GM12878 (cell line): ENCODE data around the gene PCED1B.

Experiments
- CREM ChIP-seq: IDR thresholded peaks from 2 replicates; pipeline ENCODE4 v1.6.1; 2014; ENCODE audit warnings: antibody characterized with exemption, low read depth
- JUND ChIP-seq: IDR thresholded peaks from 2 replicates; pipeline ENCODE4 v1.6.1; 2012; ENCODE audit warnings: low read depth, mild to moderate bottlenecking, low read length, improper control_type of control experiment, moderate library complexity
- TF ChIP-seq, protein P1 (sequence below), 3 experiments: IDR thresholded peaks in 2 of 3; conservative IDR thresholded peaks in 1 of 3; 2 replicates each; pipeline ENCODE4 v1.5.1; 2011; ENCODE audit warnings: low read depth in 3 of 3, low read length in 3 of 3, mild to moderate bottlenecking in 3 of 3, control low read depth in 2 of 3, moderate library complexity in 2 of 3, inconsistent platforms in 1 of 3, mixed read lengths in 1 of 3; ENCODE audit not compliant: control insufficient read depth in 2 of 3, insufficient read depth in 1 of 3; ENCODE audit errors: extremely low read depth in 1 of 3

DNA sequence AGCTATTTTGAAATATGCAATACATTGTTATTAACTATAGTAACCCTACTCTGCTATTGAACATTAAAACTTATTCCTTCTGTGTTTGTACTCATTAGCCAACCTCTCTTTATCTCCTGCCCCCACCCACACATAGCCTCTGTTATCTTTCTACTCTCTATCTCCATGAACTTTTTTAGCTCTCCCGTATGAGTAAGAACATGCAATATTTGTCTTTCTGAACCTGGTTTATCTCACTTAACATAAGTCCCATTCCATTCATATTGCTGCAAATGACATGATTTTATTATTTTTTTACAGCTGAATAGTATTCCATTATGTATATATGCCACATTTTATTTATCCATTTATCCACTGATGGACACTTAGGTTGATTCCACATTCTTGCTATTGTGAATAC, 79.4 kb downstream of the PCED1B start:
- no peak for TF ChIP-seq JUND
- no peak for TF ChIP-seq CREM
- TF ChIP-seq, protein P1, sequence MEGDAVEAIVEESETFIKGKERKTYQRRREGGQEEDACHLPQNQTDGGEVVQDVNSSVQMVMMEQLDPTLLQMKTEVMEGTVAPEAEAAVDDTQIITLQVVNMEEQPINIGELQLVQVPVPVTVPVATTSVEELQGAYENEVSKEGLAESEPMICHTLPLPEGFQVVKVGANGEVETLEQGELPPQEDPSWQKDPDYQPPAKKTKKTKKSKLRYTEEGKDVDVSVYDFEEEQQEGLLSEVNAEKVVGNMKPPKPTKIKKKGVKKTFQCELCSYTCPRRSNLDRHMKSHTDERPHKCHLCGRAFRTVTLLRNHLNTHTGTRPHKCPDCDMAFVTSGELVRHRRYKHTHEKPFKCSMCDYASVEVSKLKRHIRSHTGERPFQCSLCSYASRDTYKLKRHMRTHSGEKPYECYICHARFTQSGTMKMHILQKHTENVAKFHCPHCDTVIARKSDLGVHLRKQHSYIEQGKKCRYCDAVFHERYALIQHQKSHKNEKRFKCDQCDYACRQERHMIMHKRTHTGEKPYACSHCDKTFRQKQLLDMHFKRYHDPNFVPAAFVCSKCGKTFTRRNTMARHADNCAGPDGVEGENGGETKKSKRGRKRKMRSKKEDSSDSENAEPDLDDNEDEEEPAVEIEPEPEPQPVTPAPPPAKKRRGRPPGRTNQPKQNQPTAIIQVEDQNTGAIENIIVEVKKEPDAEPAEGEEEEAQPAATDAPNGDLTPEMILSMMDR (IDR thresholded peaks at IDR 0.05 in 2 of 3, conservative IDR thresholded peaks at IDR 0.05 in 1 of 3; ENCODE audit: control insufficient read depth in 2 of 3, extremely low read depth in 1 of 3, insufficient read depth in 1 of 3, low read depth in 3 of 3, low read length in 3 of 3) = no peak
